Fibroblast of lung (primary cell): ENCODE results near the gene PCDHA10. TPM values are rescaled to one million over a fixed set of nuclear protein-coding genes. Genes with fewer than 3 reads are reported as not detected.
"Not testable (repeated sequence)": the region's sequence is repeated elsewhere in the genome, so short reads cannot be mapped to it uniquely, and the experiment has no call there.

Source experiments
- DNase-seq, 2 donors: peaks; one replicate each; pipeline versions ENCODE4 v3.0.0 to v3.0.0-alpha.2; 2010; ENCODE audit warnings: low read depth in 2 of 2
- H2AFZ ChIP-seq: 2 replicates; pipeline ENCODE4 v1.5.1; 2012; ENCODE audit warnings: low read length, control low read depth, inconsistent platforms
- H3K27ac ChIP-seq: 2 replicates; pipeline ENCODE4 v1.5.1; 2011; ENCODE audit warnings: low read length, control low read depth; ENCODE audit not compliant: insufficient read depth
- H3K27me3 ChIP-seq: 2 replicates; pipeline ENCODE4 v1.5.1; 2011; ENCODE audit warnings: mild to moderate bottlenecking, low read length; ENCODE audit not compliant: control insufficient read depth, insufficient read depth
- H3K36me3 ChIP-seq: 2 replicates; pipeline ENCODE4 v1.5.1; 2011; ENCODE audit warnings: low read length; ENCODE audit not compliant: control insufficient read depth, insufficient read depth
- H3K4me1 ChIP-seq: 2 replicates; pipeline ENCODE4 v1.5.1; 2011; ENCODE audit warnings: low read length; ENCODE audit not compliant: control insufficient read depth, insufficient read depth; ENCODE audit errors: extremely low read depth
- H3K4me2 ChIP-seq: 2 replicates; pipeline ENCODE4 v1.5.1; 2011; ENCODE audit warnings: low read length, control low read depth; ENCODE audit not compliant: insufficient read depth; ENCODE audit errors: extremely low read depth
- H3K4me3 ChIP-seq, 4 experiments: fragments of 200-600 bp in 1 of 4; sonication (generic) in 1 of 4; replicated peaks in 1 of 4; 2 replicates each; pipeline ENCODE4 v1.5.1; 2011 to 2016; ENCODE audit warnings: low read length in 4 of 4, low read depth in 3 of 4, mild to moderate bottlenecking in 3 of 4, control low read depth in 2 of 4, inconsistent platforms in 1 of 4, mixed read lengths in 1 of 4; ENCODE audit not compliant: insufficient read depth in 1 of 4; ENCODE audit errors: control extremely low read depth in 1 of 4
- H3K79me2 ChIP-seq: 2 replicates; pipeline ENCODE4 v1.5.1; 2012; ENCODE audit warnings: mild to moderate bottlenecking, low read length, inconsistent platforms; ENCODE audit not compliant: control insufficient read depth, insufficient read depth
- H3K9ac ChIP-seq: 2 replicates; pipeline ENCODE4 v1.5.1; 2011; ENCODE audit warnings: mild to moderate bottlenecking, low read length, control low read depth; ENCODE audit not compliant: insufficient read depth
- H3K9me3 ChIP-seq: 2 replicates; pipeline ENCODE4 v1.5.1; 2012; ENCODE audit warnings: low read depth, low read length; ENCODE audit not compliant: control insufficient read depth, insufficient read depth
- H4K20me1 ChIP-seq: 2 replicates; pipeline ENCODE4 v1.5.1; 2011; ENCODE audit warnings: low read length; ENCODE audit not compliant: control insufficient read depth, insufficient read depth; ENCODE audit errors: extremely low read depth
- EZH2 ChIP-seq: IDR thresholded peaks from 2 replicates; pipeline ENCODE4 v1.5.1; 2012; ENCODE audit warnings: low read length, control low read depth, mild to moderate bottlenecking; ENCODE audit errors: missing control alignments
- polyA plus RNA-seq, 2 donors: library from polyadenylated mRNA; depleted of rRNA in 1 of 2; stranded (reverse) in 1 of 2; unstranded in 1 of 2; fragments of >200 nt; gene quantifications; 2 replicates each; pipeline ENCODE4 v1.2.1, GENCODE V29; 2011 to 2012; ENCODE audit warnings: missing spikeins in 1 of 2
- total RNA-seq: library from RNA; depleted of rRNA; stranded (reverse); fragments of >200 nt; gene quantifications from 2 replicates; pipeline ENCODE4 v1.2.1, GENCODE V29; 2014
- TF ChIP-seq, protein P1 (sequence below), 2 donors: IDR thresholded peaks in 1 of 2; conservative IDR thresholded peaks in 1 of 2; 1 replicate in 1 of 2; 2 replicates in 1 of 2; pipeline ENCODE4 v1.5.1; 2011 to 2012; ENCODE audit warnings: low read length in 2 of 2, control low read depth in 1 of 2, inconsistent platforms in 1 of 2, low read depth in 1 of 2, mild to moderate bottlenecking in 1 of 2

PCDHA10 gene
- total and polyA plus RNA-seq, 2 donors (not counting 1 experiment from before 2014, with no cell fraction given): 0.66 to 2.0 TPM

- no peak for DNase-seq
- H3K79me2 ChIP-seq: no peaks in the 10 kb centered on the region
- no peaks in the 10 kb centered on the region for H3K4me1 ChIP-seq
Observed at GRCh38 chr5:140808889-140809291, 46.8 kb upstream of the PCDHA10 start.

DNA sequence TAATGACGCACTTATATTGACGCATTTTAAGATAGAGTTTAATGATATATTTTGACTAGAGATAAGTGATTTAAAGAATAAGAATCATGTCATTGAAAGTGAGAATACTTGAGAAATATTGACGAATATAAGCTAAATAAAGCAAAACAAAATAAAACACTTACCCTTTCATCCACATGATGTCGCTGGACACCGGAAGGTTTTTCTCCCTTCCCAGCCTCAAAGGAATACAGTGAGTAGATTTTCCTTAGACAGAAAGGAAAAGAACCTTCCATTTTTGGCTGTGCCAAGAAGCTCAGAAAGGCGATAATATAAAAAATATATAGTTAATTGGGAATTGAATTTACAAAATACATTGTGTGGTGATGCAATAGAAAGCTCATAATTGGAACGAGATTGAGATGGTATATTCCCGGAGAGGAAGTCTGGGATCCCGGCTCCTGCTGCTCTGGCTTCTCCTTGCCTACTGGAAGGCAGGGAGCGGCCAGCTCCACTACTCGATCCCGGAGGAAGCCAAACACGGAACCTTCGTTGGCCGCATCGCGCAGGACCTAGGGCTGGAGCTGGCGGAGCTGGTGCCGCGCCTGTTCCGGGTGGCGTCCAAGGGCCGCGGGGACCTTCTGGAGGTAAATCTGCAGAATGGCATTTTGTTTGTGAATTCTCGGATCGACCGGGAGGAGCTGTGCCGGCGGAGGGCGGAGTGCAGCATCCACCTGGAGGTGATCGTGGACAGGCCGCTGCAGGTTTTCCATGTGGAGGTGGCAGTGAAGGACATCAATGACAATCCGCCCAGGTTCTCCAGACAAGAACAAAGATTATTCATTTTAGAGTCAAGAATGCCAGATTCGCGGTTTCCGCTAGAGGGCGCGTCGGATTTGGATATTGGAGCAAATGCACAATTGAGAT is 34.1 kb upstream of the PCDHA10 start, which contains the start of gene PCDHA5:
TSS of gene PCDHA5 (plus strand) at position 239 of the 906 bp plus-strand sequence.
- no peaks in the 10 kb centered on the region for H3K27me3 ChIP-seq
- no peak within 1 kb of the TSS for H3K9ac ChIP-seq
- no peaks in the 10 kb centered on the region for H3K79me2 ChIP-seq
- H3K36me3 ChIP-seq: no peaks in the 10 kb centered on the region
- no peaks in the 10 kb centered on the region for H3K4me1 ChIP-seq
- peak within 1 kb of the TSS in 1 of 4 experiments; percentile 17 for H3K4me3 ChIP-seq
- TF ChIP-seq, protein P1, sequence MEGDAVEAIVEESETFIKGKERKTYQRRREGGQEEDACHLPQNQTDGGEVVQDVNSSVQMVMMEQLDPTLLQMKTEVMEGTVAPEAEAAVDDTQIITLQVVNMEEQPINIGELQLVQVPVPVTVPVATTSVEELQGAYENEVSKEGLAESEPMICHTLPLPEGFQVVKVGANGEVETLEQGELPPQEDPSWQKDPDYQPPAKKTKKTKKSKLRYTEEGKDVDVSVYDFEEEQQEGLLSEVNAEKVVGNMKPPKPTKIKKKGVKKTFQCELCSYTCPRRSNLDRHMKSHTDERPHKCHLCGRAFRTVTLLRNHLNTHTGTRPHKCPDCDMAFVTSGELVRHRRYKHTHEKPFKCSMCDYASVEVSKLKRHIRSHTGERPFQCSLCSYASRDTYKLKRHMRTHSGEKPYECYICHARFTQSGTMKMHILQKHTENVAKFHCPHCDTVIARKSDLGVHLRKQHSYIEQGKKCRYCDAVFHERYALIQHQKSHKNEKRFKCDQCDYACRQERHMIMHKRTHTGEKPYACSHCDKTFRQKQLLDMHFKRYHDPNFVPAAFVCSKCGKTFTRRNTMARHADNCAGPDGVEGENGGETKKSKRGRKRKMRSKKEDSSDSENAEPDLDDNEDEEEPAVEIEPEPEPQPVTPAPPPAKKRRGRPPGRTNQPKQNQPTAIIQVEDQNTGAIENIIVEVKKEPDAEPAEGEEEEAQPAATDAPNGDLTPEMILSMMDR (conservative IDR thresholded peaks at IDR 0.05 in 1 of 2, IDR thresholded peaks at IDR 0.05 in 1 of 2; ENCODE audit: low read depth in 1 of 2, low read length in 2 of 2): peak; percentile 35 to 36
- TF ChIP-seq EZH2: no peak
- no peak for DNase-seq
- no peak within 1 kb of the TSS for H3K4me2 ChIP-seq
- H3K27ac ChIP-seq: no peak within 1 kb of the TSS
- H3K9me3 ChIP-seq: no peaks in the 10 kb centered on the region
- H4K20me1 ChIP-seq: no peaks in the 10 kb centered on the region
- no peak within 1 kb of the TSS for H2AFZ ChIP-seq

More at GRCh38 chr5:140808889-140809291, 46.8 kb upstream of the PCDHA10 start:
- Histone ChIP-seq H2AFZ (no peak overlapping the region), H3K27me3 (no peaks in the 10 kb centered on the region), H3K36me3 (no peaks in the 10 kb centered on the region), H3K4me3 (no peak overlapping the region), H3K27ac (no peak overlapping the region), H3K9ac (no peak overlapping the region), H4K20me1 (no peaks in the 10 kb centered on the region), H3K4me2 (no peak overlapping the region), H3K9me3 (no peaks in the 10 kb centered on the region)
- TF ChIP-seq, protein P1 (conservative IDR thresholded peaks at IDR 0.05 in 1 of 2, IDR thresholded peaks at IDR 0.05 in 1 of 2; ENCODE audit: low read depth in 1 of 2, low read length in 2 of 2): no peak
- no peak for TF ChIP-seq EZH2

DNA sequence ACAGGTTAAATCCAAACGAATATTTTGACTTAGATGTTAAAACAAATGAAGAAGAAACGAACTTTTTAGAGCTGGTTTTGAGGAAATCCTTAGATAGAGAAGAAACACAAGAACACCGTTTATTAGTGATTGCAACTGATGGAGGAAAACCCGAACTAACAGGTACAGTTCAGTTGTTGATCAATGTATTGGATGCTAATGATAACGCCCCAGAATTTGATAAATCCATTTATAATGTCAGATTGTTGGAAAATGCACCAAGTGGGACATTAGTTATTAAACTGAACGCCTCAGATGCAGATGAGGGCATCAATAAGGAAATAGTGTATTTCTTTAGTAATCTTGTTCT is 33.4 kb upstream of the PCDHA10 start:
- H3K27ac ChIP-seq: no peak overlapping the region
- no peaks in the 10 kb centered on the region for H4K20me1 ChIP-seq
- no peaks in the 10 kb centered on the region for H3K4me1 ChIP-seq
- no peaks in the 10 kb centered on the region for H3K79me2 ChIP-seq
- H3K9me3 ChIP-seq: no peaks in the 10 kb centered on the region
- no peak for TF ChIP-seq EZH2
- TF ChIP-seq, protein P1 (conservative IDR thresholded peaks at IDR 0.05 in 1 of 2, IDR thresholded peaks at IDR 0.05 in 1 of 2; ENCODE audit: low read depth in 1 of 2, low read length in 2 of 2): no peak
- no peak overlapping the region for H3K4me3 ChIP-seq
- H2AFZ ChIP-seq: no peak overlapping the region
- no peak for DNase-seq
- H3K9ac ChIP-seq: no peak overlapping the region
- no peaks in the 10 kb centered on the region for H3K27me3 ChIP-seq
- H3K36me3 ChIP-seq: no peaks in the 10 kb centered on the region
- no peak overlapping the region for H3K4me2 ChIP-seq

DNA sequence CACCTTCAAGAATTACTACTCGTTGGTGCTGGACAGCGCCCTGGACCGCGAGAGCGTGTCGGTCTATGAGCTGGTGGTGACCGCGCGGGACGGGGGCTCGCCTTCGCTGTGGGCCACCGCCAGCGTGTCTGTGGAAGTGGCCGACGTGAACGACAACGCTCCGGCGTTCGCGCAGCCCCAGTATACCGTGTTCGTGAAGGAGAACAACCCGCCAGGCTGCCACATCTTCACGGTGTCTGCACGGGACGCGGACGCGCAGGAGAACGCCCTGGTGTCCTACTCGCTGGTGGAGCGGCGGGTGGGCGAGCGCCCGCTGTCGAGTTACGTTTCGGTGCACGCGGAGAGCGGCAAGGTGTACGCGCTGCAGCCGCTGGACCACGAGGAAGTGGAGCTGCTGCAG is 32.7 kb upstream of the PCDHA10 start:
- not testable (repeated sequence) for H4K20me1 ChIP-seq, H2AFZ ChIP-seq, H3K36me3 ChIP-seq, H3K79me2 ChIP-seq, DNase-seq, H3K4me2 ChIP-seq, H3K4me1 ChIP-seq, H3K9ac ChIP-seq, H3K4me3 ChIP-seq, H3K9me3 ChIP-seq, H3K27ac ChIP-seq, H3K27me3 ChIP-seq
